CD4-positive, alpha-beta T cell treated with Interleukin-4 for 4 hours (primary cell): ENCODE results near the gene PDAP1.
"Not testable (repeated sequence)": the region's sequence is repeated elsewhere in the genome, so short reads cannot be mapped to it uniquely, and the experiment has no call there.

ENCODE experiments used
- DNase-seq: peaks from one replicate; pipeline ENCODE4 v3.0.0-alpha.2; 2020

PDAP1 gene

DNA sequence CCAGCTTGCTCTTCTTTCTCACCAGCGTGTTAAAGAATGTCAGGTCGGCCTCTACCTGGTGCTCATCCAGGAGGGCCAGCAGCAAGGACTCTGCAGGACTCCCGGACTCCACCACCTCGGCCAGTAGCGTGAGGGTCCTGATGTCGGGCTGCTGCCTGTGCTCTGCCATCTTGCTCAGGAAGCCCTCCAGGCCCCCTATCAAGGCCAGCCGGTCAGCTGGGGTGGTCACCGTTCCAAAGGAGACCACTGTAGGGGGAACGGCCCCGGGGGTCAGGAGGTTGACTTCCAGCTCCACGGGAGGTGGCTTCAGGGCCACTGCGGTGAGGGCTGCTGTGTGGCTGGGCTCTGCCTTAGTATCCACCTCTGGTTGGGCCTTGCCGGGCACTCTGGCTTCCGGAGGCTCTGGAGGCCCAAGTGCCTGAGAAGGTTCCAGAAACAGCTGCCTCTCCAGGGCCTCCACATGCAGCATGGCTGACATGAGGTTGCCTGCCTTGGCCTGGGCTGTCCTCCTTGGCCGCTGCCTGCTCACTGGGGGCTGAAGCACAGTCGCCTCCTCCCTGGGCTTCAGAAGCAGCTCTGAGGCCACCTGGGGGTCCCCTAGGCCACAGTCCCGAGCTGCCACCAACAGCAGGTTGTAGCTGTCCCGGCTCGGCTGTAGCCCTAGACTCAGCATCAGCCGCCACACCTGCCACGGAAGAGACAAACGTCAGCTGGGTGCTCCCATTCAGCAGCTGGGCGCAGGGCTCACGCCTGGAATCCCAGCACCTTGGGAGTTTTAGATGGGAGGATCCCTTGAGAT, 16.7 kb upstream of the PDAP1 start:
- no peak for DNase-seq

DNA sequence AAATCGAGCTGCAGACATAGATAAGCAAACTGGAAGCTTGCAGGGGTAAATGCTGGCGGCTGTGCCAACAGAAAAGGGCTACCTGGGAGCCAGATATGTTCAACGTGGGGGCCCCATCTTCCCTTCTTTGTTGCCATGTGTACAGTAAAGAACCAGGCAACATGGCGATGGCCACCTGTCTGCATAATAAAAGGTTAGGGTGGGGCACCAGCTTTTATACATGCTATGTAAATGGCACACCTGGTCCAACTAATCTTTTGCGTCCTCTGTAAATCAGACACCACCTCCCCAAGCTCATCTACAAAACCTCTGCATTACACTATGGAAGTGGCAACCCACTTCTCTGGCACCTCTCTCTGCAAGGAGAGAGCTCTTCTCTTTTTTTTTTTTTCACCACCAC, 14.2 kb upstream of the PDAP1 start:
- DNase-seq: no peak

DNA sequence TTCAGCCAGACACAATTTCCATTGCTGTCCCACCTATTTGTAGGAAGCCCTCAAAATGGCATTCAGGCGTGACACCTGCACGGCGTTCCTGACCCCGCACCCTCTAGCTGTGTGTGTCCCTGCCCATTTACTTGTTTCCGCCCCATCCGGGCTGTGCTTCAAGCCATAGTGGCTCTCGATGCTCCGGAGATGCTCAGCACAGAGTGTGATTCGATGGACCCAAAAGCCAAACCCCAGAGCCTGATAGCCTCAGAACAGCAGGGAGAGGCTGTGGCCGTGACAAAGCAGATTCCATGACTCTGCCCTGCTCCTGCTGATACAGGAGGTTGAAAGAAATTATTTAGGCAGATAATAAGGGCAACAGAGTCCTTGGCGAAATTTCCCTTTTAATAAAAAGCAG, 13.8 kb upstream of the PDAP1 start:
- no peak for DNase-seq

DNA sequence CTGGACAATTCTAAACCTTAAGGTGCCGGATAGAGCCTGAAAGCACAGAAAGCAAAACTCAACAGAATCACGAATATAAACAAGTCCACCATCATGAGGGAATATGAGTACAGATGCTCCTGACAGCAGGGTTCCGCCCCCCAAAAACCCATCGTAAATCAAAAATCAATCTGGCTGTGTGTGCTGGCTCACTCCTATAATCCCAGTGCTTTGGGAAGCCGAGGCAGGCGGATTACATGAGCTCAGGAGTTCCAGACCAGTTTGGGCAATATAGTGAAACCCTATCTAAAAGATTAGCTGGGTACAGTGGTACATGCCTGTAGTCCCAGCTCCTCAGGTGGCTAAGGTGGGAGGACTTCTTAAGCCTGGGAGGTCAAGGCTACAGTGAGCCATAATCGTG, 12.6 kb upstream of the PDAP1 start:
- no peak for DNase-seq

DNA sequence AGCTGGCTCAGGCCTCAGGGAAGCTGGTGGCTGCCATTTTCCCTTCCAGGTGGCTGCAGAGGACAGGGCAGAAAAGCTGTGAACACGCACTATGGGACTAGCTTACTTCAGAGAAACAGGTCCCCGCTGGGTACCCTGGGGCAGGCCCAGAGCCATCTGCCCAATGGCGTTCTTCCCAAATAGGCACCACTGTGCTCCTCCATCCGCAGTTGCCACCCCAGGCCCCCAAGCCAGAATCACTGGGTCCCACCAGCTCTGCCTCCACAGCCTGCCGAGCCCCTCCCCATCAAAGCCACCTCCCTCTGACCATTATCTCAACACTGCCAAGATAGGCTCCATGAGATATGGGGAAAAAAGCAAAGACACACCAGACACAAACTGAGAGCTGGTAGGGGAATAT, 11.8 kb upstream of the PDAP1 start:
- no peak for DNase-seq

DNA sequence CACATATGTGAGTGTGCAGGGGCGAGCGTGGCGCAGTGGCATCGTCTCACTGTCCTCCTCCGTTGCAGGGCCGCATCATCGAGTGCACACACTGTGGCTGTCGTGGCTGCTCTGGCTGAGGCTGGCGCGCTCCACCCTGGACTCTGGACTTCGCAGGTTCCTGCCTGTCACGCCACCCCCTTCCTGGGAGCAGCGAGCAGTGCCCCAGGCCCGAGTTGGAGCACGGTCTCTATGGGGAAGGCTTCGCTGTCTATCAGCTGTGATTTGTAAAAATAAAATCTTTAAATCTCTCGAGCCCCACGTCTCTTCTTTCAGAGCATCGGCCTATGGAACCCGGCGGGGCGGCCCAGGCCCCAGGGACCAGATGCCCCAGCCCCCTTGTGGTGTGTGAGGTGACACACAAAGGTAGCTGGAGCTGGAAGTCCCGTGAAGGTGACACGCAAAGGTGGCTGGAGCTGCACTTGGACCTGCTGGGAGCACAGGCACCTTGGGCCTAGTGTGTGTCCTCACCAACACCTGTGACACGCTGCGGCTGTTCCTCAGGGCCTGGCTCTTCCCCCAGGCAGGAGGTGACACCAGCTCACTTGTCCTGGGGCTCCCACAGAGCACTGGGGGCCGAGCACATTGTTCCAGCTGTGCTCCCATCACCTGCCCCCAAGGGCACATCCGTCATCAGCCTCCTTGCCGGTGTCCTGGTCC, 11.1 kb upstream of the PDAP1 start:
- no peak for DNase-seq

DNA sequence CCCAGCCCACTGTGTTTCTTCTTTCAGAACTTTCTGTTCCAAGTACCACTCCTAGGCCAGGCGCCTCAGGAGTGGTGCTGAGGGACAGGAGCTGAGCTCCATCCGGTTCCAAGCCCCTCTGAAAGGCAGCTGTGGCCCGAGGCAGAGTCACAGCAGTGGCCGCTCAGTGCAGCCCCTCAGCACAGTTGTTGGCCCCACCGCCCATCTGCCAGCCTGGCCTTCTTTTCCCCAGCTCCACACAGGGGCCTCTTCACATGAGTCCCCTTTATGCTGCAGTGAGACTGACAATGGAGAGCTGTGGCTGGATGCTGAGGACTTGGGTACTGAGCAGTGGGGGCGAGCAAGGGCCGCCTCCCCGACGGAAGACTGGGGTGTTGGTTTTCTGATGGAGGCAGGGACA, 9.9 kb upstream of the PDAP1 start:
- DNase-seq: no peak

DNA sequence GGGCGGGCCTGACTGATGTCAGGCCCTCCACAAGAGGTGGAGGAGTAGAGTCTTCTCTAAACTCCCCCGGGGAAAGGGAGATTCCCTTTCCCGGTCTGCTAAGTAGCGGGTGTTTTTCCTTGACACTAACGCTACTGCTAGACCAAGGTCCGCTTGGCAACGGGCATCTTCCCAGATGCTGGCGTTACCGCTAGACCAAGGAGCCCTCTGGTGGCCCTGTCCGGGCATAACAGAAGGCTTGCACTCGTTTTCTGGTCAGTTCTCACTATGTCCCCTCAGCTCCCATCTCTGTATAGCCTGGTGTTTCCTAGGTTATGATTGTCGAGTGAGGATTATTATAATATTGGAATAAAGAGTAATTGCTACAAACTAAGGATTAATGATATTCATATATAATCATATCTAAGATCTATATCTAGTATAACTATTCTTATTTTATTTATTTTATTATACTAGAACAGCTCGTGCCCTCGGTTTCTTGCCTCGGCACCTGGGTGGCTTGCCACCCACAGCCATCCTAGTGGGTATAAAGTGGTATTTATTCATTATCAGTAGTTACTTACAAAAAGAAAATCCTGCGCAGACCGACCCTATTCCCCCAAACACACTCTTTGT, 7.2 kb upstream of the PDAP1 start:
- DNase-seq: not testable (repeated sequence)

DNA sequence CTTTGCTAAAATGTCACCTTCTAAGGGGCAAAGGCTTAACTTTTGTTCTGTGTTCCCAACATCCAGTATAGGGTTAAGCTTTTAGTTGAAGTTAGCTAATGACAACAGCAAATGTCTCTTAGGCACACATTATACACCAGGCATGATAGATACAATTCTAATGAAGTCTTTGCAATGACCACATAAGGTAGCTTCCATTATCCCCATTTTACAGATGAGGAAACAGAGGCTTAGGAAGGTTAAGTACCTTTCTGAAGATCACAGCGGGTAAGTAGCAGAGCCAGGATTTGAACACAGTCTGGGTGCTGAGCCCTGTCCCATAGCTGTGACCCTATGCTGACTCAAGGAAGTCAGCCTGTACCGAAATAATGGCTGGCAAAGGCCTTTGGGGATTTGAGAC, 2.2 kb upstream of the PDAP1 start:
- no peak for DNase-seq

DNA sequence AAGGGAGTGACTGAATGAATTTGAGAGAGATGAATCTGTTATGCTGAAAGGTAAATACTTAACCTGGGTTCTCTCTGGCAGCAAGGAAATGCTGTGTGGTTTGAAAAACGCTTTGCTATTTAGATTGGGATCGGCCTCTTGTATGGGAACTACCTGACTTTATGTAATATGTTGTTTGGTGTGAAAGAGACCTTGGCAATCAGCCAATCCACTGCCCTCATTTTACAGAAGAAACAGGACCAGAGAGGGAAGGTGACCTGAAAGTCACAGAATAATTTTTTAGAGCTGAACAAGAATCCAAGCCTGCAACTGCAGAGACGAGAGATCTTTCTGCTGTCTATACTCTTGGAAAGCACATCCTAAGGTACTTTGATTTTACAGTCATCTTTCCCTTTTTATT, 1.4 kb upstream of the PDAP1 start:
- DNase-seq: no peak

DNA sequence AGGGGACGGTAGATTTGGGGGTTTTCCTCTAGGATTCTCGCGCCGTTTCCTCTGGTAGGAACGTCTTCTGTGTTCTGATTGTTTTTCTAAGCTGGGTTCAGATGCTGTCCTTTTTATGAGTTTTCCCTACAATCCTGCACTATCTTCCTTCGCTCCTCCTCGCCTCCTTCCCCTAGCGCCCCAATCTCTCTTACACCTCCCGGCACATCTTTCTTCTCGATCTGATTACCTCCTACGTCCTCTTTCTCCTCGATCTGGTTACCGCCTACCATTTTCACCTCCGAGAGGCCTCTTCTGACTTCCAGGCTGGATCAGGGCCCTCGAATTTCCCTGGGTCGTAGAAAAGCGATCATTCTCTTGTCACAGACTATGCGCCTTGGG, 785 bp upstream of the PDAP1 start:
- DNase-seq: no peak

DNA sequence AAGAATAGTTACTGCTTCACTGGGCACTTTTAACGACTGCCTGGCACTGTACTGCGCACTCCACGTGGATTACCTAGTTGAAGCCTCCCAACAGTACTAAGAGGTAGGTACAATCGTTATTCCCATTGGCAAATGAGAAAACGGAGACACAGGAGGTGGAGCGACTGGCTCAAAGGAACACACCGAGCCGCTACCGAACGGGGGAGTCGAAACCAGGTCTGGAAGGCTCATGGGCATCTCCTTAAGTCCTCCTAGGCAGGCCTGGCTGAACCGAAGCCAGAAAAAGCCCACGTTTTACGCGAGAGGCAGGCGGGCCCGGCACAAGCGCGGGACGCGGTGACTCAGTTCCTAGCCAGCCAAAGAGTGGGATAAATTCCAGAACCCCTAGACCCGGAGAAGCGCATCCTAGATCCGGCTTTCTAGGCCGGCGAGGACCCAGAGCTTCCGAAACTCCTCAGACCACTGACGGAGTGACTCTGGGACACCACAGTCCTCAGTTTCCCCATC, 472 bp downstream of the PDAP1 start:
- no peak for DNase-seq

DNA sequence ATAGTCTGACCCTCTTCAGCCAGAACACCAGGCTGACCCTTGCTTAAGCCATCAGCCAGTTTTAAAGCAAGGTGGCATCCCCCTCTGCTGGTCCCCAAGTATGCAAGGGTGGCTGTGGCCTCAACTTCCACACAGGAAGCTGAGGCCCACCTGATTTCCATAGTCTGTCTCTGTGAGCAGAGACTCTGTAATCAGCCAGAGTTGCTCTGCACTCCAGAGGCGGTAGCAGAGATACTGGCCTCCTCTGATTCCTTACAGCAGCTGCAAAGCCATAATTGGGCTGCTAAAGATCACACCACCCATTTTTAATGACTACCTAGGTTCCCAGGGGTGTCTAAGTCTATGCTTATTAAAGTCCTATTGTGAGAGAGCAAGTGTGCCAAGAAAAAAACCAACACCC, 1.8 kb downstream of the PDAP1 start:
- DNase-seq: no peak

DNA sequence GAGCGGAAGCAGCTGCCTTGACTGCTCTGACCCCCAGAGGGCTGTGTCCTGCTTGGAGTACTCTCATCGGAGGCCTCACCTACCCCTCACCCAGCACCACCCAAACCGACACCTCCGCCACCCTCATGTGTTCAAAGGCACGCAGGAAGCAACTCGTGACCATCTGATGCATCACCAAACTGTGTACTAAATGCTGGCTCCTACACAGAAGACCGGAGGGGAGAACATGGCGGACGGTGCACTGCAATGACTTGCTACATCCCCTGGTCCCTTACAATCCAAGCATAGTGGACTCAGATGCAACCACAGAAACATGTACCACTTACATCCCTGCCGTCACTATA, 3.4 kb downstream of the PDAP1 start:
- DNase-seq: no peak

DNA sequence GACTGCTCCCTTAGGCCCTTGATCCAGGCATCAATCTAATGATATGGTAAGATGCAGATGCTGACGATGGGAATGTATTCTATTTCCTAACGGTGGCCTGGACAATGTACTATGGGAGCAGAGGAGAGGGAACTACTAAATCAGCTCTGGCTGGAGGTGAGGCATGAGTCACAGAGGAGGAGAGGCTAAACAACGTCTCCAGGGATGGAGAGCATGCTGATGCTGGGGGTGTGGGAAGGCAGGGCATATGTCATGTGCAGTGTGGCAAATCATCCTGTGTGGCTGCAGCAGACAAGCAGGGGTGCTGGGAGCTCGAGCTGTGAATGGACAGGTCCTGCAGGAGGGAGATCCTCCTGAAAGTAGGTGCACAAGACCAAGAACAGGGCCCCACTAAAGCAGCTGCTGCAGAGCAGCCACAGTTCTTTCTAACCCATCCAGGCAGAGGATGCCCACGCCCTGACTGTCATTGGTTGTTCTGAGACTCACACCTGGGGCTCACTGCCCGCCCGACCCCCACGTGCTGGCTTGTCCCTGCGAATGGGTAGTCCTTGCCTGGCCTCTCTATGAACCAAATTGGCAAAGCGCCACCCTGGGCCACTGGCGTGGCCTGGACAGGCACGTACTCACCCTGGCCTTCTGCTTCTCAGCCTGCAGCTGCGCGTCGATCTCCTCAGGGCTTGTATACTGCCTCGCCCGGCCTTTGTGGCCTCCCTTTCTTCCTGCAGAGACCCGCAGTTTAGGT, 4.0 kb downstream of the PDAP1 start:
- DNase-seq: no peak

DNA sequence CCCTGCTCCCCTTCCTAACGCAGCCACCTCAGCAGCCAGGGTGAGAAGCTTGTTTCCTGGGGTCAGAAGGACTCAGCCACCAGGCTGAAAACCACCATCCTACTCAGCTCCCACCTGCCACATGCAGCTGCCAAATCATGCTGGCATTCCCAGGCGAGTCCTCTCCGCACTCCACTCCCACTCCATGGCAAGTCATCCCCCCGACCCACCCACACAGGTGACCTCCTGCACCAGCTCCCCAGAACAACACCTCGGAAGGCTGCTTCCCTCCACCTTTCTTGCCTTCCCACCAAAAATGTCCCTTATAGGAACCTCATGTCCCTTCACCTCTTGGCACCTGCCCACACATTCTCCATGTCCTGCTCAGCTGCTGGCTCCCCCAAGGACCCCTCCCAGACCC, 4.6 kb downstream of the PDAP1 start:
- no peak for DNase-seq

DNA sequence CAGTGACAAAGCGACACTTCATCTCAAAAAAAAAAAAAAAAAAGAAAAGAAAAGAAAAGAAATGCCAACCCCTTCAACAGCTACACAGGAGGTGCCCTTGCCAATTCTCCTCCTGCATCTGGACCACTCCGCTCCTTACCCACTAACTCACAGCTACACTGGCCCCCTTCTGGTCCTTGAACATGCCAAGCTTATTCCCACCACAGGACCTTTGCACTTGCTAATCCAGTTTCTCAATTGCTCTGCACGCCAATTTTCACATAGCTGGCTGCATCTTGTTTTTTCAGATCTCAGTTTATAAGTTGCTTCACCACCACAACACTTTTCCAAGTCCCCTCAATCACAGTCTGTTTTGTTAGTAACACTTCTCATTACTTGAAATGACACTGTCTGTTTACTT, 5.5 kb downstream of the PDAP1 start:
- DNase-seq: no peak

DNA sequence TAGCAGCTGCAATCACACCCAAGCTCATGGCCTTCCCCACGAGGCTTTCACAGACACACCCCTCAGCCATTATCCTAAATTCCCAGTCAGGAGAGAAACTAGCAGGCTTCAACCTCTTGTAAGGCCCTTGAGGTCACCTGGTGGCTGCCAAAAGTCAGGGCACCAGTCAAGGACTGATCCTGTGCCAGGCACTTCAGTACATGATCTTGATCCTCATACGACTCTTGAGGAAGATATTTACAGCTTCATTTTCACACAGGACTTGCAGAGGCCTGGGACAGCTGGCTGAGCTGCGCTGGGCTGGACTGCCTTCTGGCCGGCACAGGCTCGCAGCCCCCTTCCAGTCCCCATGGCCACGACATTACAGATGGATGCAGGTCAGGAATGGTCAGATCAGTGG, 8.8 kb downstream of the PDAP1 start:
- no peak for DNase-seq

DNA sequence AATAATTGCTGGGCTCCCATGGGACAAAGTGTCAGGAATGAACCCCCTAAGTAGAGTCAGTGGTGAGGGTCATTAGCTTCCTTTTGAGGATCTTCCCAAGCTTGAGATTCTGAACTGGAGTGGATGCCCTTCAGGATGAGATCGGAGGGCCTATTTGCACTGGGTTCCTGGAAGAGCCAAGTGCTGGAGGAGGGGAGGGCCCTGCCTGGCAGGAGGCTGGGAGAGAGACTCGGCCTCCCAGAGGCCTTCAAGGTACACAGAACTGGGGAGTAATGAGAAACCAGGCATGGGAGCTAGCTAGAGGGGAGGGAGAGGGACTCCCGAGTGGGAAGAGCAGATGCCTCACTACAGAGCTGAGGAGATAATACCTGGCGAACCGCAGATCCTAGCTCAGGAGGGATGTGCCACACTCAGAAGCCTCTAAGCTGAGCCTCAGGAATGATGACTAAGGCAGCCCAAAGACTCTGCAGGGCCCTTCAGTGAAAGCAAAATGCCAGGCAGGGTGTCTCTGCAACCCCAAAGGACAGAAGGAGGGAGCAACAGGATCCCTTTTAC, 9.4 kb downstream of the PDAP1 start:
- no peak for DNase-seq

DNA sequence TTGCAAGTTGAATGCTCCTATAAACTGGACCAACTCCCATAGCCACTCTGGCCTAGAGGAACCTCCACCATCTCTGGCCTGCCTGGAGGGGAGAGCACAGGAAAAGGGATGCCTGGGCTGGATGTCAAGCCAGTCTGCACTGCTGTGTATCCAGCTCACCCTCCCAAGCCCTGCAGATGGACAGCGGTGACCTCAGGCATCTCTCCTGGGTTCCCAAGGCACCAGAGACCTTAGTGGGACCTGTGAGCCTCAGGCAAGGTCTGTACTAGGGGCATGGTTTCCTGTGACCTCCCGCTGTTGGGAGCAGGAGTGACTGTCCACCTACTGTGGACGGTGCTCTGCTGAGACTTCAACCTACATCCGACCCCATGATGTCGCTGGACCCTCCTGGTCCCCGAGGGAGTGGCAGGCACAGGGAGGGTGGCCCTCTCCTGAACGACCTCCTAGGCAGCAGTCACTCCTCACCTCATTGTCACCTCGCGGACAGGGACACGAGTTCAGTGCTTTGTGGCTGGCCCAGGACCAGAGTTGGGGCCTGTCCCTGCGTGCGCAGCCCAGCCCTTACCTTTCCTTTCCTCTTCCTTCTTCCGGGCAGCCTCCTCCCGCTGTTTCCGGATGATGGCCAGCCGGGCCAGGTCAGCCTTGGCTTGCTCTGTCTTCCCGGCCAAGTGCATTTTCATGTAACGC, 11.0 kb downstream of the PDAP1 start:
- no peak for DNase-seq

DNA sequence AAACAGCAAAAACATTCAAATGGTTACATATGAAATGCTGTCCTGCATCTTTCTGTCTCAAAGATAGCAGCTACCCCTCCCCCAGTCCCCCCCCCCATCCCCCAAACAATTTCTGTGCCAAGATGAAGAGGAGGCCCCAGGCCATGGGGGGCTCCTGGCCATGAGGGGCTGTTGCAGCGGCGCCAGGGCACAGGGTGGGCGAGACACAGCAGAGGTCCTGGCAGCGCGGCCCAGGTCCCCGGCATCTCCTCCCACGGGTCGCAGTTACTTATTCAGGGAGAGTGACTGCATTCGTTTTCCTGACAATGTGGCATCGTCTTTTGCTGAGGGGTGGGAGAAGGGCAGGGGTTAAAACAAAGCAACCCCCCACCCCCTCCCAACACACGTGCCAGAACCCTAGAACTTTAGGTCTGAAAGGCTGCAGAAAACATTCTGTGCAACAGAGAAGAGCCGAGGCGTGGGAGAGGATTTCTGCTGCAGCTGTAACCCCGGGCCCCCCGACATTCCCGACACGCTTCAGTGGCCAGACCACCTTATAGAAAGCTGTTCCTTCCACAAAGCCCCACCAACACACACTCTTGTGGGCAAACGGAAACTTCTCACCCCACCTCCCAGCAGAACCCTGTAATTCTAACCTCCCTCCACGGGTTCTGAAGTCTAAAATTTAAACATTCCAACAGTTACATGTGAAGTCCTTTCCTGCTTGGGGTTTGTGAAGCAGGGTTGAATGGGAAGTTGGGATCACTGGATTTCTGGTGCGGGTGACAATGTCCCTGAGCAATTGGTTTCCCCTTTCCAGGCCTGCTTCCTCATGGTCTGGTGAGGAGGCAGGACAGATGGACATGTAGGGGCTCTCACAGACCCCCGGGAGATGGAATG, 11.7 kb downstream of the PDAP1 start:
- no peak for DNase-seq
